Stimulated activated CD4-positive, alpha-beta T cell treated with anti-CD3 and anti-CD28 coated beads, Interleukin-4, amount 100 ng/mL, for 1 hour (primary cell): Measurements from ENCODE around the gene MTO1.
"Not testable (repeated sequence)": the region's sequence is repeated elsewhere in the genome, so short reads cannot be mapped to it uniquely, and the experiment has no call there.

Source experiments
- DNase-seq: peaks from one replicate; pipeline ENCODE4 v3.0.0-alpha.2; 2020

The MTO1 gene

GRCh38 chr6:73532293-73532692 is 70.8 kb downstream of the MTO1 start:
- DNase-seq, result no peak

- DNase-seq, result no peak
Measured at GRCh38 chr6:73534628-73535027, 73.1 kb downstream of the MTO1 start.

GRCh38 chr6:73537677-73538076 is 76.1 kb downstream of the MTO1 start:
- no peak for DNase-seq

- no peak for DNase-seq
Measured at GRCh38 chr6:73538116-73538779, 76.7 kb downstream of the MTO1 start.

GRCh38 chr6:73542481-73542880 is 80.9 kb downstream of the MTO1 start:
- not testable (repeated sequence) for DNase-seq

- no peak for DNase-seq
Measured at GRCh38 chr6:73542891-73543290, 81.4 kb downstream of the MTO1 start.

- no peak for DNase-seq
Measured at GRCh38 chr6:73547036-73547435, 85.5 kb downstream of the MTO1 start.

GRCh38 chr6:73548458-73549446 is 87.2 kb downstream of the MTO1 start:
- DNase-seq, result no peak

GRCh38 chr6:73551115-73551514 is 89.6 kb downstream of the MTO1 start:
- not testable (repeated sequence) for DNase-seq

GRCh38 chr6:73555380-73555949 is 93.9 kb downstream of the MTO1 start:
- DNase-seq, result not testable (repeated sequence)

- DNase-seq, result no peak
Measured at GRCh38 chr6:73556836-73557235, 95.3 kb downstream of the MTO1 start.
